Keratinocyte (primary cell): ENCODE measurements around the gene PRSS16. TPM values are rescaled to one million over a fixed set of nuclear protein-coding genes. Genes with fewer than 3 reads are reported as not detected.

Source experiments
- DNase-seq: peaks from one replicate; pipeline ENCODE4 v3.0.0-alpha.2; 2011; ENCODE audit warnings: low read depth, missing footprints, low spot score
- FAIRE-seq: peaks from 2 replicates; lab custom pipeline; 2011; peaks lifted over from hg19 to GRCh38; lab: Jason Lieb, UNC
- H2AFZ ChIP-seq: 2 replicates; pipeline ENCODE4 v1.6.0; 2012; ENCODE audit warnings: low read length, control low read depth, inconsistent platforms; ENCODE audit not compliant: control insufficient read depth
- H3K27ac ChIP-seq: 2 replicates; pipeline ENCODE4 v1.5.1; 2011; ENCODE audit warnings: low read length; ENCODE audit not compliant: control insufficient read depth, insufficient read depth
- H3K27me3 ChIP-seq: 3 replicates; pipeline ENCODE4 v1.6.0; 2011; ENCODE audit warnings: low read length; ENCODE audit not compliant: control insufficient read depth, insufficient read depth; ENCODE audit errors: extremely low read depth
- H3K36me3 ChIP-seq, 2 experiments: 2 replicates in 1 of 2; 3 replicates in 1 of 2; pipeline ENCODE4 v1.5.1; 2011; ENCODE audit warnings: low read length in 2 of 2, mild to moderate bottlenecking in 1 of 2; ENCODE audit not compliant: control insufficient read depth in 2 of 2, insufficient read depth in 2 of 2; ENCODE audit errors: extremely low read depth in 1 of 2
- H3K4me1 ChIP-seq: 3 replicates; pipeline ENCODE4 v1.5.1; 2011; ENCODE audit warnings: low read length; ENCODE audit not compliant: control insufficient read depth, insufficient read depth; ENCODE audit errors: extremely low read depth
- H3K4me2 ChIP-seq: 3 replicates; pipeline ENCODE4 v1.6.0; 2011; ENCODE audit warnings: low read depth, low read length; ENCODE audit not compliant: control insufficient read depth, insufficient read depth; ENCODE audit errors: extremely low read depth
- H3K4me3 ChIP-seq, 3 experiments: fragments of 200-600 bp in 1 of 3; sonication (generic) in 1 of 3; 2 replicates in 2 of 3; 3 replicates in 1 of 3; pipeline ENCODE4 v1.5.1; 2011 to 2016; ENCODE audit warnings: low read length in 3 of 3, mild to moderate bottlenecking in 3 of 3, control low read depth in 2 of 3, inconsistent platforms in 1 of 3, low read depth in 1 of 3, mixed read lengths in 1 of 3, mixed run types in 1 of 3, moderate library complexity in 1 of 3; ENCODE audit not compliant: control insufficient read depth in 2 of 3, insufficient read depth in 2 of 3; ENCODE audit errors: extremely low read depth in 1 of 3
- H3K79me2 ChIP-seq: 2 replicates; pipeline ENCODE4 v1.6.0; 2012; ENCODE audit warnings: low read length; ENCODE audit not compliant: control insufficient read depth, insufficient read depth
- H3K9ac ChIP-seq: 3 replicates; pipeline ENCODE4 v1.6.0; 2011; ENCODE audit warnings: low read length; ENCODE audit not compliant: control insufficient read depth, insufficient read depth; ENCODE audit errors: extremely low read depth
- H3K9me1 ChIP-seq: 3 replicates; pipeline ENCODE4 v1.6.0; 2011; ENCODE audit warnings: low read length; ENCODE audit not compliant: control insufficient read depth, insufficient read depth; ENCODE audit errors: extremely low read depth
- H3K9me3 ChIP-seq: 2 replicates; pipeline ENCODE4 v1.5.1; 2012; ENCODE audit warnings: low read depth, low read length; ENCODE audit not compliant: control insufficient read depth
- H4K20me1 ChIP-seq: 3 replicates; pipeline ENCODE4 v1.6.0; 2011; ENCODE audit warnings: low read length; ENCODE audit not compliant: control insufficient read depth, insufficient read depth; ENCODE audit errors: extremely low read depth
- EZH2 ChIP-seq: IDR thresholded peaks from one replicate; pipeline ENCODE4 v1.6.1; 2012; ENCODE audit warnings: inconsistent platforms, mild to moderate bottlenecking, low read length, moderate library complexity
- dilution Hi-C: fragments of 300-500 bp; cut with MboI; formaldehyde crosslinking; loops from one replicate; pipeline ENCODE4 v1.7.0; 2020; ENCODE audit warnings: low sequenced_read_pairs; ENCODE audit not compliant: extremely low pct_ligation_motif_present
- polyA plus RNA-seq, 5 experiments: library from polyadenylated mRNA; depleted of rRNA in 3 of 5; stranded (reverse) in 3 of 5; stranded (forward) in 1 of 5; unstranded in 1 of 5; fragments of >200 nt; gene quantifications; 1 replicate in 1 of 5; 2 replicates in 3 of 5; 3 replicates in 1 of 5; pipeline versions ENCODE4 v1.2.1 to v1.2.3, GENCODE V29; 2011 to 2012; ENCODE audit warnings: missing spikeins in 2 of 5, low read depth in 1 of 5, low replicate concordance in 1 of 5
- TF ChIP-seq, protein P1 (sequence below), 3 experiments: IDR thresholded peaks in 1 of 3; conservative IDR thresholded peaks in 1 of 3; optimal IDR thresholded peaks in 1 of 3; 2 replicates in 2 of 3; 3 replicates in 1 of 3; pipeline versions ENCODE3 to v1.5.1; 2011; ENCODE audit warnings: low read length in 3 of 3, mild to moderate bottlenecking in 3 of 3, moderate library complexity in 2 of 3, control low read depth in 1 of 3, inconsistent platforms in 1 of 3; ENCODE audit not compliant: insufficient read depth in 2 of 3; ENCODE audit errors: extremely low read depth in 1 of 3

Gene PRSS16
- polyA plus RNA-seq, 1 donor (not counting 4 experiments of a cell fraction or from before 2014, with no cell fraction given): 8.9 TPM

GRCh38 chr6:27268803-27269202, 21.3 kb downstream of the PRSS16 start:
- dilution Hi-C loops: no loop called here

GRCh38 chr6:27273783-27274182, 26.3 kb downstream of the PRSS16 start:
- H4K20me1 ChIP-seq: no peaks in the 10 kb centered on the region
- TF ChIP-seq EZH2: no peak
- TF ChIP-seq, protein P1, sequence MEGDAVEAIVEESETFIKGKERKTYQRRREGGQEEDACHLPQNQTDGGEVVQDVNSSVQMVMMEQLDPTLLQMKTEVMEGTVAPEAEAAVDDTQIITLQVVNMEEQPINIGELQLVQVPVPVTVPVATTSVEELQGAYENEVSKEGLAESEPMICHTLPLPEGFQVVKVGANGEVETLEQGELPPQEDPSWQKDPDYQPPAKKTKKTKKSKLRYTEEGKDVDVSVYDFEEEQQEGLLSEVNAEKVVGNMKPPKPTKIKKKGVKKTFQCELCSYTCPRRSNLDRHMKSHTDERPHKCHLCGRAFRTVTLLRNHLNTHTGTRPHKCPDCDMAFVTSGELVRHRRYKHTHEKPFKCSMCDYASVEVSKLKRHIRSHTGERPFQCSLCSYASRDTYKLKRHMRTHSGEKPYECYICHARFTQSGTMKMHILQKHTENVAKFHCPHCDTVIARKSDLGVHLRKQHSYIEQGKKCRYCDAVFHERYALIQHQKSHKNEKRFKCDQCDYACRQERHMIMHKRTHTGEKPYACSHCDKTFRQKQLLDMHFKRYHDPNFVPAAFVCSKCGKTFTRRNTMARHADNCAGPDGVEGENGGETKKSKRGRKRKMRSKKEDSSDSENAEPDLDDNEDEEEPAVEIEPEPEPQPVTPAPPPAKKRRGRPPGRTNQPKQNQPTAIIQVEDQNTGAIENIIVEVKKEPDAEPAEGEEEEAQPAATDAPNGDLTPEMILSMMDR (optimal IDR thresholded peaks at IDR 0.05 in 1 of 3, IDR thresholded peaks at IDR 0.05 in 1 of 3, conservative IDR thresholded peaks at IDR 0.05 in 1 of 3; ENCODE audit: extremely low read depth in 1 of 3, insufficient read depth in 2 of 3, low read length in 3 of 3): no peak
- H3K36me3 ChIP-seq: no peaks in the 10 kb centered on the region
- H3K79me2 ChIP-seq: no peaks in the 10 kb centered on the region
- no peaks in the 10 kb centered on the region for H3K9me1 ChIP-seq
- no peak overlapping the region for H3K4me3 ChIP-seq
- no peak overlapping the region for H3K9ac ChIP-seq
- no peak overlapping the region for H3K27ac ChIP-seq
- peaks cover 4% of the 10 kb centered on the region for H3K4me1 ChIP-seq
- no peak overlapping the region for H2AFZ ChIP-seq
- no peaks in the 10 kb centered on the region for H3K27me3 ChIP-seq
- no peak for DNase-seq
- dilution Hi-C loops: no loop called here
- no peak for FAIRE-seq
- no peak overlapping the region for H3K4me2 ChIP-seq
- H3K9me3 ChIP-seq: no peaks in the 10 kb centered on the region

More at GRCh38 chr6:27268803-27269202, 21.3 kb downstream of the PRSS16 start:
- no peak overlapping the region for H2AFZ ChIP-seq
- TF ChIP-seq, protein P1 (optimal IDR thresholded peaks at IDR 0.05 in 1 of 3, IDR thresholded peaks at IDR 0.05 in 1 of 3, conservative IDR thresholded peaks at IDR 0.05 in 1 of 3; ENCODE audit: extremely low read depth in 1 of 3, insufficient read depth in 2 of 3, low read length in 3 of 3): no peak
- no peak for TF ChIP-seq EZH2
- FAIRE-seq (no peak), DNase-seq (no peak)
- H3K9me3 ChIP-seq: no peaks in the 10 kb centered on the region
- H3K27ac ChIP-seq: no peak overlapping the region
- H3K4me3 ChIP-seq: no peak overlapping the region
- H3K4me1 ChIP-seq: no peaks in the 10 kb centered on the region
- H3K9me1 ChIP-seq: no peaks in the 10 kb centered on the region
- peaks cover 8% of the 10 kb centered on the region for H3K27me3 ChIP-seq
- no peaks in the 10 kb centered on the region for H4K20me1 ChIP-seq
- H3K9ac ChIP-seq: no peak overlapping the region
- H3K79me2 ChIP-seq: no peaks in the 10 kb centered on the region
- no peaks in the 10 kb centered on the region for H3K36me3 ChIP-seq
- no peak overlapping the region for H3K4me2 ChIP-seq
